Trophoblast cell (in vitro differentiated cells and primary cell): ENCODE results near the gene MYO10.

Source experiments
- DNase-seq, 2 donors: peaks; one replicate each; pipeline ENCODE4 v3.0.0-alpha.2; 2016
- H2AFZ ChIP-seq: 2 replicates; pipeline ENCODE4 v1.6.1; 2013; ENCODE audit warnings: low read length, moderate library complexity, mild to moderate bottlenecking; ENCODE audit not compliant: insufficient read depth, poor library complexity
- H2AK5ac ChIP-seq: 2 replicates; pipeline ENCODE4 v1.6.1; 2013; ENCODE audit warnings: mild to moderate bottlenecking, low read length
- H2BK120ac ChIP-seq: 2 replicates; pipeline ENCODE4 v1.6.1; 2013; ENCODE audit warnings: low read length, mild to moderate bottlenecking, moderate library complexity; ENCODE audit not compliant: insufficient read depth, poor library complexity
- H2BK12ac ChIP-seq: 2 replicates; pipeline ENCODE4 v1.6.1; 2013; ENCODE audit warnings: mild to moderate bottlenecking, low read length, moderate library complexity
- H2BK5ac ChIP-seq: 2 replicates; pipeline ENCODE4 v1.6.1; 2013; ENCODE audit warnings: low read length, low read depth, moderate library complexity, mild to moderate bottlenecking; ENCODE audit not compliant: poor library complexity
- H3K14ac ChIP-seq: 2 replicates; pipeline ENCODE4 v1.6.1; 2013; ENCODE audit warnings: mild to moderate bottlenecking, low read length
- H3K18ac ChIP-seq: 2 replicates; pipeline ENCODE4 v1.6.1; 2013; ENCODE audit warnings: mild to moderate bottlenecking, low read length
- H3K23ac ChIP-seq: 2 replicates; pipeline ENCODE4 v1.6.1; 2013; ENCODE audit warnings: low read length
- H3K27ac ChIP-seq: 2 replicates; pipeline ENCODE4 v1.5.1; 2013; ENCODE audit warnings: low read depth, mild to moderate bottlenecking, inconsistent platforms, low read length, moderate library complexity
- H3K27me3 ChIP-seq: 2 replicates; pipeline ENCODE4 v1.6.1; 2013; ENCODE audit warnings: inconsistent platforms, mild to moderate bottlenecking, low read length, moderate library complexity; ENCODE audit not compliant: insufficient read depth
- H3K36me3 ChIP-seq, 2 experiments: 1 replicate in 1 of 2; 2 replicates in 1 of 2; pipeline ENCODE4 v1.6.1; 2013; ENCODE audit warnings: low read length in 2 of 2, mild to moderate bottlenecking in 2 of 2, moderate library complexity in 1 of 2; ENCODE audit not compliant: insufficient read depth in 2 of 2, control insufficient read depth in 1 of 2
- H3K4ac ChIP-seq: 2 replicates; pipeline ENCODE4 v1.6.1; 2013; ENCODE audit warnings: low read depth, mild to moderate bottlenecking, low read length, moderate library complexity
- H3K4me1 ChIP-seq, 2 experiments: 1 replicate in 1 of 2; 2 replicates in 1 of 2; pipeline ENCODE4 v1.6.1; 2013; ENCODE audit warnings: low read length in 2 of 2, mild to moderate bottlenecking in 2 of 2, moderate library complexity in 1 of 2; ENCODE audit not compliant: insufficient read depth in 2 of 2, control insufficient read depth in 1 of 2
- H3K4me2 ChIP-seq: 2 replicates; pipeline ENCODE4 v1.6.1; 2013; ENCODE audit warnings: inconsistent platforms, mild to moderate bottlenecking, low read length, moderate library complexity
- H3K4me3 ChIP-seq: 2 replicates; pipeline ENCODE4 v1.5.1; 2013; ENCODE audit warnings: mild to moderate bottlenecking, low read depth, low read length, inconsistent platforms
- H3K79me1 ChIP-seq: one replicate; pipeline ENCODE4 v1.6.1; 2013; ENCODE audit warnings: low read length
- H3K79me2 ChIP-seq: 2 replicates; pipeline ENCODE4 v1.6.1; 2013; ENCODE audit warnings: low read length, mild to moderate bottlenecking; ENCODE audit not compliant: control insufficient read depth, insufficient read depth, poor library complexity
- H3K9ac ChIP-seq: 2 replicates; pipeline ENCODE4 v1.6.1; 2013; ENCODE audit warnings: mild to moderate bottlenecking, low read length
- H3K9me3 ChIP-seq: 2 replicates; pipeline ENCODE4 v1.6.1; 2013; ENCODE audit warnings: low read depth, mild to moderate bottlenecking, control low read depth, inconsistent platforms, low read length; ENCODE audit not compliant: insufficient read depth
- H4K12ac ChIP-seq: 2 replicates; pipeline ENCODE4 v1.6.1; 2013; ENCODE audit warnings: low read depth, mild to moderate bottlenecking, low read length, moderate library complexity
- H4K8ac ChIP-seq: 2 replicates; pipeline ENCODE4 v1.6.1; 2013; ENCODE audit warnings: low read depth, mild to moderate bottlenecking, low read length, moderate library complexity
- H4K91ac ChIP-seq: one replicate; pipeline ENCODE4 v1.6.1; 2013; ENCODE audit warnings: low read depth, mild to moderate bottlenecking, low read length, moderate library complexity
- WGBS: extraction: QIAGEN DNeasy Blood & Tissue Kit; methylation state at CpG from one replicate; pipeline ENCODE4 v1.1.7; 2013; ENCODE audit warnings: missing lambda C conversion rate; ENCODE audit not compliant: insufficient read length, insufficient coverage; ENCODE audit errors: extremely low coverage; 5-methylcytosine and 5-hydroxymethylcytosine counted together

MYO10 gene

DNA sequence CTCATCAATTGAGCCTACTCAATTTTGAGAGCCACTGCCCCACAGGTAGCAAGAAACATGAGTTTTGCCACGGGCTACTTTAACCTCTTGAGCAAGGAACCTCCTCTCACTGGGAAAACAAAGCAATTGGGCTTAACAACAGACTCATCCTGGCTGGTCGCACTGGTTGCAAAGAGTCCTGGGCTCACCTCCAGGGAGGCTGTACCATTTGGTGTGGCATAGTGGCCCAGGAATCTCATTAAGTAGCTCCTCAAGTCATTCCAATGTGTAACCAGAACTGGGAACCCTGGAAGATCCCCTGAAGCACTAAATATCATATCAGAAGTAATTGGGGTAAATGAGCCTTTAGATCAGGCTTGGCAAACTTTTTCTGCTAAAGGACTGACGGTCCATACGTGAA is 78.5 kb downstream of the MYO10 start:
- peaks cover under 1 to 3% of the 10 kb centered on the region in 2 experiments for H3K4me1 ChIP-seq
- no peak overlapping the region for H3K4ac ChIP-seq
- no peak overlapping the region for H3K18ac ChIP-seq
- no peaks in the 10 kb centered on the region for H3K27me3 ChIP-seq
- H2BK5ac ChIP-seq, result no peak overlapping the region
- no peak overlapping the region for H2AFZ ChIP-seq
- no peak overlapping the region for H3K4me3 ChIP-seq
- H4K12ac ChIP-seq, result no peak overlapping the region
- H3K9me3 ChIP-seq, result peaks cover 3% of the 10 kb centered on the region
- peaks cover 0 to 2% of the 10 kb centered on the region in 2 experiments for H3K36me3 ChIP-seq
- no peaks in the 10 kb centered on the region for H3K79me2 ChIP-seq
- no peak for DNase-seq
- H3K4me2 ChIP-seq, result no peak overlapping the region
- no peak overlapping the region for H3K14ac ChIP-seq
- H3K27ac ChIP-seq, result no peak overlapping the region
- H4K8ac ChIP-seq, result no peak overlapping the region
- H3K23ac ChIP-seq, result no peak overlapping the region
- no peak overlapping the region for H4K91ac ChIP-seq
- H2BK12ac ChIP-seq, result no peak overlapping the region
- H2BK120ac ChIP-seq, result no peak overlapping the region
- H2AK5ac ChIP-seq, result no peak overlapping the region
- no CpG with 5 or more reads among the region's 4 CpGs for WGBS
- H3K9ac ChIP-seq, result no peak overlapping the region
- no peaks in the 10 kb centered on the region for H3K79me1 ChIP-seq

DNA sequence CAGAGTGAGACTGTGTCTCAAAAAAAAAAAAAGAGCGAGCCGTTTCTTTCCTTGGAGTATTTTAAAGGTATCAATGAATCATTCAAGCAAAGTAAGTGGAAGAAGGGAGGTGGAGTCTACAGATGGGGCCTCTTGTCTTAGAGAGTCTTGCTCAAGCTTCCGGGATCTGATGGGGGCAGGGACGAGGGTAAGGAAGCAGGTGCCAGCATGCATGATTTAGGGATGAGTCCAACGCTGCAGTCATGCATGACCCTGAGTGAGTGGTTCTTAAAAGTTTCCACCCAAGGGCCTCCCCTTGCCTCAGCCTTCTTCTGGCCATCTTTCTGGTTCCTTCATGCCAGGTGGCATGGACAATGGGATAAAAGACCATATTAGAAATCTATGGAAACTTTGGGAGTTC is 79.6 kb downstream of the MYO10 start:
- peak; percentile 95 to 97 for DNase-seq
- H2AFZ ChIP-seq, result no peak overlapping the region
- no peaks in the 10 kb centered on the region for H3K79me1 ChIP-seq
- H3K4me1 ChIP-seq, result peaks cover 0 to 2% of the 10 kb centered on the region in 2 experiments
- no peak overlapping the region for H4K8ac ChIP-seq
- H2AK5ac ChIP-seq, result no peak overlapping the region
- H3K14ac ChIP-seq, result no peak overlapping the region
- no peak overlapping the region for H3K4ac ChIP-seq
- no peak overlapping the region for H4K91ac ChIP-seq
- H2BK12ac ChIP-seq, result no peak overlapping the region
- no peak overlapping the region for H4K12ac ChIP-seq
- WGBS, result no CpG with 5 or more reads among the region's 5 CpGs
- no peaks in the 10 kb centered on the region for H3K27me3 ChIP-seq
- peaks cover 3% of the 10 kb centered on the region for H3K9me3 ChIP-seq
- no peak overlapping the region for H3K23ac ChIP-seq
- H3K36me3 ChIP-seq, result peaks cover 0 to 2% of the 10 kb centered on the region in 2 experiments
- no peaks in the 10 kb centered on the region for H3K79me2 ChIP-seq
- H3K4me2 ChIP-seq, result no peak overlapping the region
- H3K27ac ChIP-seq, result no peak overlapping the region
- H3K4me3 ChIP-seq, result no peak overlapping the region
- H2BK5ac ChIP-seq, result no peak overlapping the region
- no peak overlapping the region for H2BK120ac ChIP-seq
- H3K18ac ChIP-seq, result no peak overlapping the region
- H3K9ac ChIP-seq, result no peak overlapping the region

DNA sequence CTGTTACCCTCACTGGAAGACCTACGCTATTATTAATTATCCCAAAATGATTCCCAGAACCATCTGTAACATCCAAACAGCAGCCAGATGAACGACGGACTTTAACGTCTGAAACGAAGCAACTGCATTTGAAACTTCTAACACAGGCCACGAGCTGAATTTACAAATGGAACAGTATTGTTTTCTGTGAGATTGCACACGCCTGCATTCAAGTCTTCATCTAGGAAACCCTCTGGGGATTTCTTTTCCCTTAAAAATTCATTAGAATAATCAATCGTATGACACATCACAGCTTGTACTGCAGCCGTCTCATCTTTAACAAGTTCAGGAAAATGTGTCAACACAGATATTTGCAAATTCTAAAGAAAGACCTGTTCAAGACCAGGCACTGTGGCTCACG is 80.2 kb downstream of the MYO10 start:
- no peak overlapping the region for H2AK5ac ChIP-seq
- no peak overlapping the region for H3K4ac ChIP-seq
- H3K4me2 ChIP-seq, result no peak overlapping the region
- no CpG with 5 or more reads among the region's 10 CpGs for WGBS
- no peak overlapping the region for H2BK12ac ChIP-seq
- H3K14ac ChIP-seq, result no peak overlapping the region
- no peaks in the 10 kb centered on the region for H3K79me1 ChIP-seq
- peaks cover 0 to 2% of the 10 kb centered on the region in 2 experiments for H3K36me3 ChIP-seq
- H2BK5ac ChIP-seq, result no peak overlapping the region
- H3K4me1 ChIP-seq, result peaks cover 0 to 2% of the 10 kb centered on the region in 2 experiments
- peak in 1 of 2 donors; percentile 40 for DNase-seq
- peaks cover 3% of the 10 kb centered on the region for H3K9me3 ChIP-seq
- no peak overlapping the region for H3K9ac ChIP-seq
- H3K79me2 ChIP-seq, result no peaks in the 10 kb centered on the region
- H3K27ac ChIP-seq, result no peak overlapping the region
- H2AFZ ChIP-seq, result no peak overlapping the region
- no peak overlapping the region for H3K4me3 ChIP-seq
- H2BK120ac ChIP-seq, result no peak overlapping the region
- H3K27me3 ChIP-seq, result no peaks in the 10 kb centered on the region
- H3K18ac ChIP-seq, result no peak overlapping the region
- H4K91ac ChIP-seq, result no peak overlapping the region
- H4K12ac ChIP-seq, result no peak overlapping the region
- no peak overlapping the region for H3K23ac ChIP-seq
- H4K8ac ChIP-seq, result no peak overlapping the region

DNA sequence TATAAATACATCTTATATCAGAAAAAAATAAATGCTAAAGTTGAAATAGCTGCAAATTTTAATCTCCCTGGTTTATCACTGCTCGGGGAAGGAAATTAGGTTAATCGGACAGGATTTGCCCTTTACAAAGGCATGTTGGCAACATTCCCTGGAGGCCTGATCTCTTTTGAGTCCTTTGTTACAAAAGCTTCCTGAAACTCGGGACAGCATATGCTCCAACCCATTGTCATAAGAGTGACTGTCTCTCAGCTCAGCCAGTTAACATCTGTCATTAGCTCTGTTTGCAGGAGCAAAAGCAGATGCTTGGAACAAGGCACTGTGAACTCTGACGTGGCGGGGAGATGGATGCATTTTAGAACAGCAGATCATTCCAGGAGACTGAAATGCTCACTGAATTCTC is 80.6 kb downstream of the MYO10 start:
- Histone ChIP-seq H3K79me2 (no peaks in the 10 kb centered on the region), H4K91ac (no peak overlapping the region), H3K9ac (no peak overlapping the region), H2BK120ac (no peak overlapping the region), H3K27me3 (no peaks in the 10 kb centered on the region), H3K36me3 (peaks cover 0 to 2% of the 10 kb centered on the region in 2 experiments), H3K4me1 (peaks cover 0 to 2% of the 10 kb centered on the region in 2 experiments), H3K14ac (no peak overlapping the region), H2AK5ac (no peak overlapping the region), H3K9me3 (peaks cover 3% of the 10 kb centered on the region), H2BK12ac (no peak overlapping the region), H3K4me2 (no peak overlapping the region), H2BK5ac (no peak overlapping the region), H3K4me3 (no peak overlapping the region), H4K8ac (no peak overlapping the region), H3K18ac (no peak overlapping the region), H3K27ac (no peak overlapping the region), H2AFZ (no peak overlapping the region), H3K4ac (no peak overlapping the region), H4K12ac (no peak overlapping the region), H3K79me1 (no peaks in the 10 kb centered on the region), H3K23ac (no peak overlapping the region)
- no CpG with 5 or more reads among the region's 5 CpGs for WGBS
- no peak for DNase-seq
